ENCODE data around the gene CHRM5.
"Not testable (repeated sequence)": the region's sequence is repeated elsewhere in the genome, so short reads cannot be mapped to it uniquely, and the experiment has no call there.

CHRM5 gene

DNA sequence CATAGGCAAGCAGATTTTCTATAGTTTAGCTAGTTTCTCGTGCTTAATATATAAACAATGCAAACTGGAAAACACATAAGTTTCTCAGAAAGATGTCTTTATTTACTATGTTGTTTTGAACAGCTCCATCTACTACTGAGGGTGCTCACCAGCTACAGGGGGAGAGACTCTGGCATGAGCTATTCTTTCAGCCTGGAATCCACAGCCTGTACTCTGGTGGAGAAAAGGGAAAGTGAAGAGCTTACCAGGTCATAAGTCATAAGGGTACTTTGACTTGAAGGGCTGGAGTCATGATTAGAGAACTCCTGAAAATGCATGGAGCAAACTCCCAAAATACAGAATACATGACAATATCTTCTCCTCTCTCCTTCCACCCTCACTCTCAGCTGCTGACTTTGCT, 75.1 kb downstream of the CHRM5 start:
- FAIRE-seq = no peak

- FAIRE-seq = no peak
Observed at GRCh38 chr15:34043813-34044212, 75.5 kb downstream of the CHRM5 start.

DNA sequence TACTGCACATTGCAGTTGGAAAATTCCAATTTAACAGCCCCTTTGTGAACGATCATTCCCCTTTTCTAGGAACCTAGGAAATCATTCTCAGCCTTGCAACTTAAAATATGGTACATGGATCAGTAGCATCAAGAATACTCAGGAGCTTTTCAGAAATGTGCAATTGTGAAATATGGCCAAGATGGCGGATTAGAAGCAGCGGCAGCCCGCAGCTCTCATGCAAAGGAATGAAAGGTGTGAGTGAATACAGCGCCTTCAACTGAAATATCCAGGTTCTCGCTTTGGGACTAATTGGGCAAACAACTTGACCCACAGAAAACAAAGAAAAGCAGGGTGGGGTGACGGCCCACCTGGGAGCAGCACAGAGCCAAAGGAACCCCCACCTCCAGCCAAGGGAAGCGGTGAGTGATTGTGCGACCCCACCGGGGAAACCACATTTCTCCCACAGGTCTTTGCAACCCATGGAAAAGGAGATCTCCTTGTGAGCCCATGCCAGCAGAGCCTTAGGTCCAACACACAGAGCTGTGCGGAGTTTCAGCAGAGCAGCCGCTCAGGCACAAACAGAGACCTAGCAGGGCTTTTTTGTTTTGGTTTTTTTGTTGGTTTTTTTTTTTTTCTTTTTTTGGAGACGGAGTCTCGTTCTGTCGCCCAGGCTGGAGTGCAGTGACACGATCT, 78.3 kb downstream of the CHRM5 start:
- FAIRE-seq = no peak

- no peak for FAIRE-seq
Observed at GRCh38 chr15:34047893-34048775, 79.8 kb downstream of the CHRM5 start.

DNA sequence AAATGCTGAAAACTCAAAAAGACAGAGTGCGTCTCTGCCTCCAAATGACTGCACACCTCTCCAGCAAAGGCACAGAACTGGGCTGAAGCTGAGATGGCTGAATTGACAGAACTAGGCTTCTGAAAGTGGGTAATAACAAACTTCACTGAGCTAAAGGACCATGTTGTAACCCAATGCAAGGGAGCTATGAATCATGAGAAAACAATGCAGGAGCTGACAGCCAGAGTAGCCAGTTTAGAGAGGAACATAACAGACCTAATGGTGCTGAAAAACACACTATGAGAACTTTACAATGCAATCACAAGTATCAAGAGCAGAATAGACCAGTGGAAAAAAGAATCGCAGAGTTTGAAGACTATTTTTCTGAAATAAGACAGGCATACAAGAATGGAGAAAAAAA, 80.8 kb downstream of the CHRM5 start:
- no peak for FAIRE-seq

DNA sequence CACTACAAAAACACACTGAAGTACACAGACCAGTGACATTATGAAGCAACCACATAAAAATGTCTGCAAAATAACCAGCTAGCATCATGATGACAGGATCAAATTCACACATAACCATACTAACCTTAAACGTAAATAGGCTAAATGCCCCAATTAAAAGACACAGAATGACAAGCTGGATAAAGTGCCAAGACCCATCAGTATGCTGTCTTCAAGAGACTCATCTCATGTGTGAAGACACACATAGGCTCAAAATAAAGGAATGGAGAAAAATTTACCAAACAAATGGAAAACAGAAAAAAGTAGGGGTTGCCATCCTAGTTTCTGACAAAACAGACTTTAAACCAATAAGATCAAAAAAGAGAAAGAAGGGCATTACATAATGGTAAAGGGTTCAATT, 82.1 kb downstream of the CHRM5 start:
- FAIRE-seq = not testable (repeated sequence)

DNA sequence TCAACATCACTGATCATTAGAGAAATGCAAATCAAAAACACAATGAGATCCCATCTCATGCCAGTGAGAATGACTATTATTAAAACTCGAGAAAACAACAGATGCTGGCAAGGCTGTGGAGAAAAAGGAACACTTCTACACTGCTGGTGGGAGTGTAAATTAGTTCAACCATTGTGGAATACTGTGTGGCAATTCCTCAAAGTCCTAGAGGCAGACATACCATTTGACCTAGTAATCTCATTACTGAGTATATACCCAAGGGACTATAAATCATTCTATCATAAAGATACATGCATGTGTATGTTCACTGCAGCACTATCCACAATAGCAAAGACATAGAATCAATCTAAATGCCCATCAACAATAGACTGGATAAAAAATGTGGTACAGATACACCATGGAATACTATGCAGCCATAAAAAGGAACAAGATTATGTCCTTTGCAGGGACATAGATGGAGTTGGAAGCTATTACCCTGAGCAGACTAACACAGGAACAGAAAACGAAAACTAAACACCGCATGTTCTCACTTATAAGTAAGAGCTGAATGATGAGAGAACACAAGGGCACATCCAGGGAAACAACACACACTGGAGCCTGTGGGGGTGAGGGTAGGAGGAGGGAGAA, 85.9 kb downstream of the CHRM5 start:
- FAIRE-seq = no peak

GRCh38 chr15:34055868-34056595, 87.7 kb downstream of the CHRM5 start:
- no peak for FAIRE-seq

- FAIRE-seq = no peak
Observed at GRCh38 chr15:34056911-34057310, 88.6 kb downstream of the CHRM5 start.

GRCh38 chr15:34059476-34059875, 91.2 kb downstream of the CHRM5 start:
- FAIRE-seq = no peak

- no peak for FAIRE-seq
Observed at GRCh38 chr15:34059946-34060345, 91.6 kb downstream of the CHRM5 start.

- no peak for FAIRE-seq
Observed at GRCh38 chr15:34064438-34064837, 96.1 kb downstream of the CHRM5 start.

DNA sequence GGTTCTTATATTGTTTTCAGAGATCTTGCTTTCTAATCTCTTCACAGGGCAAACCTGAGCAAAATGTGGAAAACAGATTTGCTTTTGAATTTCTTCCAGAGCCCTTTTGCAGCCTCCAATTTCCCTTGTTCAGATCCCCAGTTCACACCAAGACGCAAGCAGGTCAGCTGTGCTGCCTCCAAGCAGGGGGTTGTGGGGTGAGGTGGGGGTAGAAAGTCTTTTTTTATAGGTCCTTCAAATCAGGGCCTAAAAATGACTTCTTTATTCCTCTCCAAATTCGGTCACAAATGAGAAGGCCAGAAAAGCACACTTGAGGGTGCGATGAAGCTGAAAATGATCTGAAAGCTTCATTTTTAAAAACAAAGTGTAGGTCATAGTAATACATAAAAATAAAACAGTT, 97.0 kb downstream of the CHRM5 start:
- no peak for FAIRE-seq

DNA sequence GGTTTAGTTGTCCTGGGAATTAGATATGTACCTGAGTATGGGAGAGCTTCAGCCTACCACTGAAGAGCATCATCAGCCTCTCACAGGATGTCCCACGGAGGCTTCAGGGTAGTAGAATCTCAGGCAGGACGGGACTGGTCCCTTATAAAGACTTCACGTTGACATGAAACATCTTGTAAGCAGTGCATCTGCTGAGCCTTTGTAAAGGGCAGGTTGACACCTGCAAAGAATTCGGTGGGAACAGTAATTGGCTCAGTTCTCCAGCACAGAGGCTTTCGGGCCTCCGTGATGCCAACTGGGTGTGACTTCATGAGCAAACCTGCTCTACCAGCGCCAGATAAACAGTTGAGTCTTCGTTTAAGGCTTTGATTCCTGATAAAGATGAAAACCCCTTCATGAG, 97.6 kb downstream of the CHRM5 start:
- FAIRE-seq = no peak

DNA sequence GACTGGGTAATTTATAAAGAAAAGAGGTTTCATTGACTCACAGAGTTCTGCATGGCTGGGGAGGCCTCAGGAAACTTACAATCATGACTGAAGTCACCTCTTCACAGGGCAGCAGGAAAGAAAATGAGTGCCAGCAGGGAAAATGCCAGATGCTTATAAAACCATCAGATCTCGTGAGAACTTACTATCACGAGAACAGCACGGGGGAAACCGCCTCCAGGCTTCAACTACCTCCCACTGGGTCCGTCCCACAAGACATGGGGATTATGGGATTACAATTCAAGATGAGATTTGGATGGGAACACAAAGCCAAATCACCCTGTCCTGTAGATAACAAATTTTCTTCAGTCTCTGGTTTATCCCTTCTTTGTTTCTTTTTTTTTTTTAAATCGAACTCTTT, 101.7 kb downstream of the CHRM5 start:
- FAIRE-seq = no peak

GRCh38 chr15:34076785-34077184, 108.5 kb downstream of the CHRM5 start:
- no peak for FAIRE-seq

DNA sequence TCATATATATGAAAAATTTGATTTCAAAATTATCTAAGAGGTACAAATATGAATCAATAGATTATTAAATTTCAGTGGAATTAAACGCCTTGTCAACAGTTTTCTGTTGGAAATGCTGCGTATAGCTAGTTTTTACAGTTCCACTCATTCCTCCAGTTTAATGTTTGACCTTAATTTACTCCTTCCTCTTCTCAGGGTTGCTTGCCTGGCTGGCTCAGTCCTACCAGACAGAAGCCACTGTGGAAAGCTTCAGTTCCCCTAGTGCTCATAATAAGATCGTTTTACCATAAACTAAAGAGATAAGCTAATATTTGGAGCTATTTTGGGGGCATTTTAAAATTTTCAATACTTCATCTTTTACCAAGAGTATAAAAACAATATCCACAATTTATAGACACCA, 110.6 kb downstream of the CHRM5 start:
- no peak for FAIRE-seq

GRCh38 chr15:34079904-34080303, 111.6 kb downstream of the CHRM5 start:
- no peak for FAIRE-seq

DNA sequence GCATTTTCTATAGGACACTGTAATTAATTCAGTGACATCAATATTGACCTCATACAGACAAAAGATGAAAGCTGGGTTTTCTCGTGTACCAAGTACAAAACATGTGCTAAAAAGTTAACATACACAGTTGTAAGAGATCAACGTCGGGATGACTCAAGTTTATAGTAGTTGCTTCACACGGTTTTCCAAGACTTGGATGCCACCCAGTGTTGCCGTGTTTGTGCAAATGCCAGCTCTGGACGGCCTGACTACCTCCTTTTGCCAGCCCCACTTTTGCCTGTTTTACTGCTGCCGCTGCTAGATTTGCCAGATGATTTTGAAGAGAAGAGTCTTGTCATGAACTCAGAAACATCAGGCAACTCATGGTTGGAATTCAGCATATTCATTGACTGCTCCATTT, 115.8 kb downstream of the CHRM5 start:
- no peak for FAIRE-seq

DNA sequence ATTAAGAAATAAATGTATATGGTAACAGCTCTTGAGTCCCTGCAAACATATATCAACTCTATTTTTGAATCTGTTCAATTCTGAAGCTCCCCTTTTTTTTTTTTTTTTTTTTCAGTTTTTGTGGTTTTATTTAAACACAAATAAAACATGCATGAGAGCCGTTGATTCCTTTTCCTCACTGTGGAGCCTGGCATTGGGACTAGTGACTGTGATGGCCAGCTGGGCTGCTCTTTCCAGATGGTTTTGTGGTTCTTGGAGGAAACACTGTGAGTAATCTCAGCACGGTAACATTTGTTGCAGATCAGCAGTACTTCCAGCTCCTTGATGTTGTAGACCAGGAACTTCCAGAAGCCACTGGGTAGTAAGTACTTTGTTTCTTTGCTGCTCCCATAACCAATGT, 117.4 kb downstream of the CHRM5 start:
- no peak for FAIRE-seq

DNA sequence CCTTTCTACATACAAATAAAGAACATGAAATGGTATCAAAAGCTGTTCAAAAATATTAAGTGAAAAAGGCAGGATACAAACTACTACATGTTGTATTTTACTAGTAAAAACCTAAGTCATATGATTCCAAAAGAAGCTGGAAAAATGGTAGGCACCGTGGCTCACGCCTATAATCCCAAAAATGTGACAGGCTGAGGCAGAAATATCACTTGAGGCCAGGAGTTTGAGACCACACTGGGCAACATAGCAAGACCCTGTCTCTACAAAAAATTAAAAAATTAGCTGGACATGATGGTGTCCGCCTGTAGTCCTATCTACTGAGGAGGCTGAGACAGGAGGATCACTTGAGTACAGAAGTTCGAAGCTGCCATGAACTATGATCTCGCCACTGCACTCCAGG, 131.6 kb downstream of the CHRM5 start:
- no peak for FAIRE-seq

DNA sequence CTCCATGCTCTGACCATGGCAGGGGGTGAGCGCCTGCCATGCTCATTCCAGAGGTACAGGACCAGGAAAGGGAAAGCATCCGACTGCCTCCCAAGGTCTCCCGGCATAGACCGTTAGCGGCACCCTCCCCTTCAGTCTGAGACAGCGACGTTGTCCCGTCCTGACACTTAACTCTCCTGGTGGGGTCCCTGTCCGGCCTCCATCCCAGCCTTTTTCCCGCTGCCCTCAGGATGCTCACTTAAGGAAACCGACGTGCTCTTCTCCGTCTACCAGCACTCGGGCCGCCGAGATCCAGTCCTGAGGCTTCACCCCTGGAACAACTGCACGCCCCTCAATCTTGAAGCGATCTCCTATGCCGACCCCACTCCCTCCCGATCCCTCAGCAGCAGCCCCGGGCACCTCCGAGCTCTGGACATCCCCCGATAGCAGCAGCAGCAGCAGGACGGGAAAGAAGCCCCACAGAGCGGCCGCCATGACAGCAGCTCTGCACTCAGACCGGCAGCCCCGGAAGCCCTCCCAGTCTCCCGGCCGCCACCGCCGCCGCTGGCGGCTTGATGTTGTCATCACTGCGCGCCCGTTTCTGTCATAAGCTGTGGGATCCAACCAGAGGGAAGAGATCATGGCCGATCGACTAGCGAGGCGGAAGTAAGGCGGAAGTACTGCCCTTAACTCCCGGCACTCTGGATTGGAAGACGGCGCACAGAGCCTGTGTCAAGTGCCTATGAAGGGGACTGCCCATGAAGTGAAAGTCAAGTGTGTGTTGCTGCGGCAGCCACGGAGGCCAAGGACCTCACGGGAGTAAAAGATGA, 133.3 kb downstream of the CHRM5 start, which contains the start of the genes EMC7 and PGBD4:
EMC7 (minus strand) TSS at position 497 of the 809 bp plus-strand sequence; CDS start at position 474, 23 bp downstream.
PGBD4 (plus strand) TSS at position 718 of the 809 bp plus-strand sequence. CDS start 449 bp downstream, outside the sequence.
- peak; percentile 86 for FAIRE-seq
